Neural cell (in vitro differentiated cells): ENCODE data around the gene CFAP20DC. TPM values are rescaled to one million over a fixed set of nuclear protein-coding genes. Genes with fewer than 3 reads are reported as not detected.

Source experiments
- H2AFZ ChIP-seq: fragments of 200-600, 300-800 bp; sonication (generic), shearing (Covaris generic); 2 replicates; pipeline ENCODE4 v1.6.0; 2014; ENCODE audit warnings: low read depth, mild to moderate bottlenecking, antibody characterized with exemption, low read length, moderate library complexity
- H3F3A ChIP-seq: fragments of 200-600 bp; shearing (Covaris generic); 2 replicates; pipeline ENCODE4 v1.6.1; 2016; ENCODE audit warnings: mild to moderate bottlenecking, moderate library complexity, mixed read lengths, antibody characterized with exemption, low read length; ENCODE audit not compliant: insufficient read depth, poor library complexity, severe bottlenecking
- H3K27ac ChIP-seq: fragments of 200-600, 300-800 bp; sonication (generic), shearing (Covaris generic); 2 replicates; pipeline ENCODE4 v1.5.1; 2014; ENCODE audit warnings: mild to moderate bottlenecking, low read length, moderate library complexity
- H3K27me3 ChIP-seq: fragments of 300-800, 200-600 bp; sonication (generic), shearing (Covaris generic); 2 replicates; pipeline ENCODE4 v1.6.0; 2014; ENCODE audit warnings: mild to moderate bottlenecking, low read depth, low read length, moderate library complexity; ENCODE audit not compliant: insufficient read depth
- H3K36me3 ChIP-seq: fragments of 300-800, 200-600 bp; sonication (generic), shearing (Covaris generic); 2 replicates; pipeline ENCODE4 v1.5.1; 2014; ENCODE audit warnings: mild to moderate bottlenecking, antibody characterized with exemption, low read length, moderate library complexity; ENCODE audit not compliant: insufficient read depth
- H3K4me2 ChIP-seq: fragments of 300-800, 200-600 bp; sonication (generic), shearing (Covaris generic); 2 replicates; pipeline ENCODE4 v1.6.0; 2014; ENCODE audit warnings: mild to moderate bottlenecking, low read length
- H3K4me3 ChIP-seq: fragments of 300-800, 200-600 bp; sonication (generic), shearing (Covaris generic); 2 replicates; pipeline ENCODE4 v1.5.1; 2014; ENCODE audit warnings: mild to moderate bottlenecking, low read length, moderate library complexity
- H3K79me2 ChIP-seq: fragments of 200-600 bp; shearing (Covaris generic); replicated peaks from 2 replicates; pipeline ENCODE4 v1.6.0; 2014; ENCODE audit warnings: mild to moderate bottlenecking, low read length, moderate library complexity; ENCODE audit not compliant: insufficient read depth
- H3K9ac ChIP-seq: fragments of 300-800, 200-600 bp; sonication (generic), shearing (Covaris generic); 2 replicates; pipeline ENCODE4 v1.6.1; 2016; ENCODE audit warnings: mild to moderate bottlenecking, low read length, mixed read lengths
- H3K9me2 ChIP-seq: fragments of 200-600 bp; shearing (Covaris generic); 2 replicates; pipeline ENCODE4 v1.6.1; 2016; ENCODE audit warnings: mild to moderate bottlenecking, low read length, mixed read lengths; ENCODE audit not compliant: insufficient read depth
- H3K9me3 ChIP-seq: fragments of 200-600, 300-800 bp; sonication (generic), shearing (Covaris generic); 2 replicates; pipeline ENCODE4 v1.6.1; 2016; ENCODE audit warnings: mild to moderate bottlenecking, mixed run types, low read length, moderate library complexity, mixed read lengths
- H4K20me1 ChIP-seq: fragments of 200-600 bp; shearing (Covaris generic); 2 replicates; pipeline ENCODE4 v1.6.1; 2016; ENCODE audit warnings: mild to moderate bottlenecking, mixed run types; ENCODE audit not compliant: insufficient read depth
- CTCF ChIP-seq: fragments of 450-650 bp; IDR thresholded peaks from 2 replicates; pipeline ENCODE4 v1.5.1; 2014; ENCODE audit warnings: antibody characterized with exemption, mild to moderate bottlenecking, moderate library complexity; ENCODE audit not compliant: poor library complexity, severe bottlenecking
- EP300 ChIP-seq: fragments of 450-650 bp; conservative IDR thresholded peaks from 2 replicates; pipeline ENCODE4 v1.6.1; 2014; ENCODE audit warnings: antibody characterized with exemption, mild to moderate bottlenecking, moderate library complexity; ENCODE audit not compliant: poor library complexity, severe bottlenecking
- EZH2 ChIP-seq: fragments of 200-600, 300-800 bp; shearing (Covaris generic), sonication (generic); IDR thresholded peaks from 2 replicates; pipeline ENCODE4 v1.6.1; 2014; ENCODE audit warnings: antibody characterized with exemption, low read length, borderline replicate concordance, mild to moderate bottlenecking; ENCODE audit not compliant: insufficient read depth, poor library complexity, severe bottlenecking
- MXI1 ChIP-seq: fragments of 450-650 bp; conservative IDR thresholded peaks from 2 replicates; pipeline ENCODE4 v1.6.1; 2014; ENCODE audit warnings: antibody characterized with exemption, mild to moderate bottlenecking; ENCODE audit not compliant: poor library complexity, severe bottlenecking
- POLR2AphosphoS5 ChIP-seq: IDR thresholded peaks from 2 replicates; pipeline ENCODE4 v1.6.1; 2012
- RAD21 ChIP-seq: fragments of 450-650 bp; conservative IDR thresholded peaks from 2 replicates; pipeline ENCODE4 v1.6.1; 2014; ENCODE audit warnings: antibody characterized with exemption, mild to moderate bottlenecking, moderate library complexity
- REST ChIP-seq: IDR thresholded peaks from 2 replicates; pipeline ENCODE4 v1.6.1; 2012; ENCODE audit warnings: borderline replicate concordance
- SMC3 ChIP-seq: fragments of 450-650 bp; conservative IDR thresholded peaks from 2 replicates; pipeline ENCODE4 v1.6.1; 2014; ENCODE audit warnings: antibody characterized with exemption, mild to moderate bottlenecking, moderate library complexity; ENCODE audit not compliant: poor library complexity
- TAF1 ChIP-seq: IDR thresholded peaks from 2 replicates; pipeline ENCODE4 v1.6.1; 2012; ENCODE audit warnings: low read depth
- polyA plus RNA-seq: library from polyadenylated mRNA; depleted of rRNA; stranded (reverse); fragments of >200 nt; gene quantifications from 2 replicates; pipeline ENCODE4 v1.2.3, GENCODE V29; 2014

CFAP20DC gene
- polyA plus RNA-seq, 1 donor from 2014 or later = not detected

- Histone ChIP-seq H3K79me2 (no peaks in the 10 kb centered on the region), H3K27me3 (no peaks in the 10 kb centered on the region), H3K9ac (no peak overlapping the region), H3F3A (no peaks in the 10 kb centered on the region), H3K27ac (no peak overlapping the region), H3K9me3 (no peaks in the 10 kb centered on the region), H3K9me2 (no peaks in the 10 kb centered on the region), H3K36me3 (no peaks in the 10 kb centered on the region), H4K20me1 (no peaks in the 10 kb centered on the region), H2AFZ (no peak overlapping the region), H3K4me2 (no peak overlapping the region), H3K4me3 (no peak overlapping the region)
- TF ChIP-seq TAF1 (no peak), REST (no peak), POLR2AphosphoS5 (no peak), CTCF (no peak), SMC3 (no peak), RAD21 (no peak), MXI1 (no peak), EZH2 (no peak), EP300 (no peak)
These were observed 244.9 kb downstream of the CFAP20DC start for GRCh38 chr3:58804914-58805313.

- no peak overlapping the region for H3K4me2 ChIP-seq
- H3K79me2 ChIP-seq = no peaks in the 10 kb centered on the region
- H2AFZ ChIP-seq = no peak overlapping the region
- H3K27me3 ChIP-seq = no peaks in the 10 kb centered on the region
- H3K9me2 ChIP-seq = no peaks in the 10 kb centered on the region
- no peaks in the 10 kb centered on the region for H4K20me1 ChIP-seq
- no peaks in the 10 kb centered on the region for H3K36me3 ChIP-seq
- H3K9me3 ChIP-seq = no peaks in the 10 kb centered on the region
- H3F3A ChIP-seq = no peaks in the 10 kb centered on the region
- TF ChIP-seq RAD21 = no peak
- TF ChIP-seq EP300 = no peak
- no peak for TF ChIP-seq CTCF
- TF ChIP-seq TAF1 = no peak
- no peak for TF ChIP-seq REST
- no peak for TF ChIP-seq SMC3
- TF ChIP-seq POLR2AphosphoS5 = no peak
- no peak for TF ChIP-seq MXI1
- TF ChIP-seq EZH2 = no peak
- no peak overlapping the region for H3K9ac ChIP-seq
- no peak overlapping the region for H3K27ac ChIP-seq
- no peak overlapping the region for H3K4me3 ChIP-seq
These were observed 248.3 kb downstream of the CFAP20DC start for GRCh38 chr3:58801541-58801940.
